HCEC 1CT (cell line): ENCODE measurements around the gene KCNMA1.

Experiments
- DNase-seq: peaks from one replicate; pipeline ENCODE4 v3.0.0-alpha.2; 2017

Gene KCNMA1

GRCh38 chr10:76840802-76841201, 796.8 kb downstream of the KCNMA1 start:
- no peak for DNase-seq

- no peak for DNase-seq
Measured at GRCh38 chr10:76839276-76839675, 798.3 kb downstream of the KCNMA1 start.

GRCh38 chr10:76830218-76830617, 807.4 kb downstream of the KCNMA1 start:
- DNase-seq, result no peak

- DNase-seq, result no peak
Measured at GRCh38 chr10:76829724-76830123, 807.9 kb downstream of the KCNMA1 start.
